DOHH2 (cell line): ENCODE results near the gene RPS23.

Source experiments
- H3F3A ChIP-seq: fragments of 200-600 bp; sonication (generic), shearing (Covaris generic); 2 replicates; pipeline ENCODE4 v1.6.0; 2016; ENCODE audit warnings: antibody characterized with exemption, mild to moderate bottlenecking; ENCODE audit not compliant: control insufficient read depth, insufficient read depth
- H3K27ac ChIP-seq: fragments of 200-600 bp; sonication (generic); 2 replicates; pipeline ENCODE4 v1.5.1; 2014; ENCODE audit warnings: low read depth, mild to moderate bottlenecking, low read length, moderate library complexity
- H3K27me3 ChIP-seq: fragments of 200-600 bp; sonication (generic); 2 replicates; pipeline ENCODE4 v1.6.1; 2014; ENCODE audit warnings: mild to moderate bottlenecking, low read length, mixed read lengths; ENCODE audit not compliant: control insufficient read depth
- H3K36me3 ChIP-seq: fragments of 200-600 bp; sonication (generic); 2 replicates; pipeline ENCODE4 v1.6.1; 2014; ENCODE audit warnings: mild to moderate bottlenecking, low read length, moderate library complexity, mixed read lengths; ENCODE audit not compliant: control insufficient read depth
- H3K4me1 ChIP-seq: fragments of 200-600 bp; sonication (generic); 2 replicates; pipeline ENCODE4 v1.6.1; 2014; ENCODE audit warnings: mild to moderate bottlenecking, low read length, mixed read lengths; ENCODE audit not compliant: control insufficient read depth
- H3K4me2 ChIP-seq: fragments of 200-600 bp; sonication (generic); 2 replicates; pipeline ENCODE4 v1.6.0; 2014; ENCODE audit warnings: mild to moderate bottlenecking, low read length, moderate library complexity
- H3K4me3 ChIP-seq: fragments of 200-600 bp; sonication (generic); 2 replicates; pipeline ENCODE4 v1.5.1; 2014; ENCODE audit warnings: mild to moderate bottlenecking, low read length, mixed read lengths
- H3K79me2 ChIP-seq: fragments of 200-600 bp; sonication (generic); 2 replicates; pipeline ENCODE4 v1.6.1; 2014; ENCODE audit warnings: mild to moderate bottlenecking, low read length, mixed read lengths; ENCODE audit not compliant: control insufficient read depth
- H3K9me2 ChIP-seq: fragments of 200-600 bp; sonication (generic); replicated peaks from 2 replicates; pipeline ENCODE4 v1.6.1; 2014; ENCODE audit warnings: mild to moderate bottlenecking, low read length, mixed read lengths; ENCODE audit not compliant: control insufficient read depth
- H3K9me3 ChIP-seq: fragments of 200-600 bp; sonication (generic); 2 replicates; pipeline ENCODE4 v1.6.1; 2014; ENCODE audit warnings: antibody characterized with exemption, low read length, mixed read lengths; ENCODE audit not compliant: control insufficient read depth, insufficient read depth
- H4K20me1 ChIP-seq: fragments of 200-600 bp; sonication (generic); 2 replicates; pipeline ENCODE4 v1.6.0; 2014; ENCODE audit warnings: low read depth, mild to moderate bottlenecking, antibody characterized with exemption, low read length, moderate library complexity; ENCODE audit not compliant: control insufficient read depth, insufficient read depth
- EZH2phosphoT487 ChIP-seq: fragments of 200-600 bp; sonication (generic); IDR thresholded peaks from 2 replicates; pipeline ENCODE4 v1.6.1; 2017; ENCODE audit warnings: borderline replicate concordance, mild to moderate bottlenecking, antibody characterized with exemption, low read length, moderate library complexity, mixed read lengths
- TF ChIP-seq, protein P1 (sequence below): fragments of 200-600 bp; sonication (generic); IDR thresholded peaks from one replicate; pipeline ENCODE4 v1.5.1; 2014; ENCODE audit warnings: antibody characterized with exemption, mild to moderate bottlenecking, low read depth, low read length; ENCODE audit not compliant: poor library complexity, severe bottlenecking

The RPS23 gene

DNA sequence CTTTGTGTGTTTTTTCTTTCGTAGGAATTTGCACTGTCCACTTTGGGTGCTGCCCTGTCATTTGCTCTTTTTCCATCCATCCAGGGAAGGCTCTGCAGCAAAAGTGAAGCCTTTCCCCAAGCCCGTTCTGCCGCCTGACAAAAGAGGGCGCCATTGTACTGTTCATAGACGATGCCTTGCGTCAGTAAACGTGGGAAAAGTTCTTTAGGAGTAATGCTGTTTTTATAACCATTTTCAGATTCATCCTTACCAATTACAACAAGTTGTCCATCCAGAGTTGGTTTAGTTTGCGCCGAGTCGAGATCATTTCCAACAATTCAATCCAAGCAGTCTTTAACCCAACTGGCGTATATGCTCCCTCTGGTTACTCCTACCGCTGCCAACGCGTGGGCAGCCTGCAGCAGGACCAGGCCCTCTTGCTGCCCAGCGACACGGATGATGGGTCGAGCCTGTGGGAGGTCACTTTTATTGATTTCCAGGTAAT is 34.3 kb upstream of the RPS23 start:
- no peak for TF ChIP-seq EZH2phosphoT487
- TF ChIP-seq, protein P1, sequence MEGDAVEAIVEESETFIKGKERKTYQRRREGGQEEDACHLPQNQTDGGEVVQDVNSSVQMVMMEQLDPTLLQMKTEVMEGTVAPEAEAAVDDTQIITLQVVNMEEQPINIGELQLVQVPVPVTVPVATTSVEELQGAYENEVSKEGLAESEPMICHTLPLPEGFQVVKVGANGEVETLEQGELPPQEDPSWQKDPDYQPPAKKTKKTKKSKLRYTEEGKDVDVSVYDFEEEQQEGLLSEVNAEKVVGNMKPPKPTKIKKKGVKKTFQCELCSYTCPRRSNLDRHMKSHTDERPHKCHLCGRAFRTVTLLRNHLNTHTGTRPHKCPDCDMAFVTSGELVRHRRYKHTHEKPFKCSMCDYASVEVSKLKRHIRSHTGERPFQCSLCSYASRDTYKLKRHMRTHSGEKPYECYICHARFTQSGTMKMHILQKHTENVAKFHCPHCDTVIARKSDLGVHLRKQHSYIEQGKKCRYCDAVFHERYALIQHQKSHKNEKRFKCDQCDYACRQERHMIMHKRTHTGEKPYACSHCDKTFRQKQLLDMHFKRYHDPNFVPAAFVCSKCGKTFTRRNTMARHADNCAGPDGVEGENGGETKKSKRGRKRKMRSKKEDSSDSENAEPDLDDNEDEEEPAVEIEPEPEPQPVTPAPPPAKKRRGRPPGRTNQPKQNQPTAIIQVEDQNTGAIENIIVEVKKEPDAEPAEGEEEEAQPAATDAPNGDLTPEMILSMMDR: peak; percentile 86
- Histone ChIP-seq H3K27ac (no peak overlapping the region), H3K27me3 (no peaks in the 10 kb centered on the region), H3K4me1 (no peaks in the 10 kb centered on the region), H3K9me2 (no peaks in the 10 kb centered on the region), H3K79me2 (no peaks in the 10 kb centered on the region), H3K36me3 (no peaks in the 10 kb centered on the region), H3K4me2 (no peak overlapping the region), H3K9me3 (no peaks in the 10 kb centered on the region), H3F3A (no peaks in the 10 kb centered on the region), H4K20me1 (no peaks in the 10 kb centered on the region), H3K4me3 (no peak overlapping the region)

DNA sequence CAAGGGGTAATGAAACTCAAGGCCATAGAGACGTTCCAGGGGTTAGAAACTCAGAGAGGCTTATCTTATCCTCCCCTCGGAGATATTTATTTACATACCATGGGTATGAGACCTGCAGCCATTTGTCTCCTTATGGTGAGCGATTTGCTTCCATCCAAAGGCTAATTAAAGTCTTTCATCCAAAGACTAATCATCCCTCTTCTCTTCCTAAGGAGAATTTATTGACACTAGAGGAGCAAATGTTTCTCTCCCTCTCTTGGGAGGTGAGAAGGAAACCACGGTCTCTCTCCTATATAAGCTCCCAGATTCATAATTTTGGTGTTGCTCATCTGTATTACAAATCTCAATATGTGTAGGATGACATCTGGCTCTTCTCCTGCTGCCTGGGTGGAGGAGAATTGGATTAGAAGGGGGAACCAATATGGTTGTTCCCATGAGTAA is 31.0 kb upstream of the RPS23 start:
- H3K27me3 ChIP-seq: no peaks in the 10 kb centered on the region
- no peaks in the 10 kb centered on the region for H3K79me2 ChIP-seq
- H3F3A ChIP-seq: no peaks in the 10 kb centered on the region
- no peaks in the 10 kb centered on the region for H3K9me2 ChIP-seq
- H3K4me3 ChIP-seq: no peak overlapping the region
- no peaks in the 10 kb centered on the region for H3K36me3 ChIP-seq
- no peaks in the 10 kb centered on the region for H3K4me1 ChIP-seq
- H3K4me2 ChIP-seq: no peak overlapping the region
- H3K9me3 ChIP-seq: no peaks in the 10 kb centered on the region
- no peaks in the 10 kb centered on the region for H4K20me1 ChIP-seq
- TF ChIP-seq EZH2phosphoT487: no peak
- TF ChIP-seq, protein P1: no peak
- no peak overlapping the region for H3K27ac ChIP-seq

- Histone ChIP-seq H3K4me3 (no peak overlapping the region), H3K36me3 (no peaks in the 10 kb centered on the region), H3K27ac (no peak overlapping the region), H3K4me1 (no peaks in the 10 kb centered on the region), H3K79me2 (no peaks in the 10 kb centered on the region), H3K27me3 (no peaks in the 10 kb centered on the region), H3K9me2 (no peaks in the 10 kb centered on the region), H4K20me1 (no peaks in the 10 kb centered on the region), H3F3A (no peaks in the 10 kb centered on the region), H3K9me3 (no peaks in the 10 kb centered on the region), H3K4me2 (no peak overlapping the region)
- no peak for TF ChIP-seq EZH2phosphoT487
- TF ChIP-seq, protein P1: no peak
These were observed 30.3 kb upstream of the RPS23 start for GRCh38 chr5:82308416-82308815.
